Activated CD4-positive, alpha-beta T cell treated with anti-CD3 and anti-CD28 coated beads for 1 hour (primary cell): ENCODE results near the gene FNDC3A.
"Not testable (repeated sequence)": the region's sequence is repeated elsewhere in the genome, so short reads cannot be mapped to it uniquely, and the experiment has no call there.

Source experiments
- DNase-seq: peaks from one replicate; pipeline ENCODE4 v3.0.0-alpha.2; 2020

Gene FNDC3A

GRCh38 chr13:49044008-49044407, 68.3 kb downstream of the FNDC3A start:
- no peak for DNase-seq

GRCh38 chr13:49044836-49045235, 69.1 kb downstream of the FNDC3A start:
- DNase-seq, result no peak

- DNase-seq, result no peak
Observed at GRCh38 chr13:49046002-49046401, 70.3 kb downstream of the FNDC3A start.

GRCh38 chr13:49046519-49046918, 70.8 kb downstream of the FNDC3A start:
- no peak for DNase-seq

- no peak for DNase-seq
Observed at GRCh38 chr13:49052813-49053212, 77.1 kb downstream of the FNDC3A start.

- DNase-seq, result no peak
Observed at GRCh38 chr13:49053215-49053614, 77.5 kb downstream of the FNDC3A start.

GRCh38 chr13:49053906-49054305, 78.2 kb downstream of the FNDC3A start:
- DNase-seq, result no peak

- DNase-seq, result no peak
Observed at GRCh38 chr13:49055021-49055420, 79.3 kb downstream of the FNDC3A start.

- DNase-seq, result no peak
Observed at GRCh38 chr13:49057176-49057575, 81.5 kb downstream of the FNDC3A start.

GRCh38 chr13:49058761-49059160, 83.0 kb downstream of the FNDC3A start:
- no peak for DNase-seq

GRCh38 chr13:49060678-49061387, 85.1 kb downstream of the FNDC3A start:
- no peak for DNase-seq

GRCh38 chr13:49061388-49061752, 85.7 kb downstream of the FNDC3A start:
- not testable (repeated sequence) for DNase-seq

- no peak for DNase-seq
Observed at GRCh38 chr13:49062297-49062896, 86.7 kb downstream of the FNDC3A start.

GRCh38 chr13:49063011-49063410, 87.3 kb downstream of the FNDC3A start:
- no peak for DNase-seq

- no peak for DNase-seq
Observed at GRCh38 chr13:49063497-49063896, 87.8 kb downstream of the FNDC3A start.

- no peak for DNase-seq
Observed at GRCh38 chr13:49064476-49064875, 88.8 kb downstream of the FNDC3A start.

- no peak for DNase-seq
Observed at GRCh38 chr13:49066856-49067255, 91.1 kb downstream of the FNDC3A start.

- DNase-seq, result not testable (repeated sequence)
Observed at GRCh38 chr13:49068498-49068897, 92.8 kb downstream of the FNDC3A start.

GRCh38 chr13:49070021-49070420, 94.3 kb downstream of the FNDC3A start:
- not testable (repeated sequence) for DNase-seq

GRCh38 chr13:49071341-49071937, 95.7 kb downstream of the FNDC3A start:
- no peak for DNase-seq

GRCh38 chr13:49082653-49083536, 107.2 kb downstream of the FNDC3A start:
- no peak for DNase-seq

GRCh38 chr13:49084961-49085360, 109.2 kb downstream of the FNDC3A start:
- DNase-seq, result no peak

GRCh38 chr13:49086722-49087121, 111.0 kb downstream of the FNDC3A start:
- DNase-seq, result no peak
